ENCODE data around the gene RPL21. TPM values are rescaled to one million over a fixed set of nuclear protein-coding genes. Genes with fewer than 3 reads are reported as not detected.
A peak's percentile ranks its signal among the peaks of the same experiment; 100 is the strongest.

Gene RPL21
- total RNA-seq, 1 donor from 2014 or later: 478 TPM

DNA sequence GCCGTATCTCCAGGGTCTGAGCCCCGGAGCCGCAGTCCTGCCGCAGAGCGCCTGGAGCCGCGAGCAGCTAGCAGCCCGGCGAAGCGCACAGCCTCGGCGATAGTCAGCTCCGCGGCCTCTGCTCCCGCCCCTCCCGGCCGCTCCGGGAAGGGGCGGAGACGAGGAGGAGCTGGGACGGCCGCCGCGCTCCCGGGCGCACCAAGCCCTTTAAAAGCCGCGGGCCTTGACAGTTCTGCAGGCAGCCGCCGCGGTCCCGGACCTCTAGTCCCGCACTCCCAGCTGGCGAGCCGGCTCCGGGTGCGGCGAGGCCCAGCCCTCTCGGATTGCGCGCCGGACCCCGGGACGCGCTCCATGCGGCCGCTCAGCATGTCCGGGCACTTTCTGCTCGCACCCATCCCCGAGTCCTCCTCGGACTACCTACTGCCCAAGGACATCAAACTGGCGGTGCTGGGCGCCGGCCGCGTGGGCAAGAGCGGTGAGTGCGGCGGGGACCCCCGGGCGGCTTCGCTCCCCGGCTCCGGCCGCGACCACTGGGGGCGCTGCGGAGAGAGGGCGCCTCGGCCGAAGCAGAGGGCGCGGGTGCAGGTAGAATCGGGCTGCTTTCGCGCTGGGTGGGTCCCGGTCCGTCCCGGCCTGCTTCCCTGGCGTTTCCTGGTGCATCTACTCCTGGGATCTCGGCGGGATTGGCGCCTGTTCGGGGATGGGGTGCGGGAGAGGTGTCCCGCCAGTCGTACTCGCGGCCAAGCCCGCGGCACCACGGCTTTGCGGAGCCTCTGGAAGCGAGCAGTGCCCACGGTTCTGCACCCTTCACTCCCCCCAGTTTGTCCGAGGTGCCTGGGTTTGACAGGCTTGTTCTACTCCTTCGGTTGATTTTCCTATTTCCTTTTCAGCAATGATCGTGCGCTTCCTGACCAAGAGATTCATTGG lies 19.5 kb downstream of the RPL21 start, which contains the start of gene RASL11A:
TSS of gene RASL11A (plus strand) at position 237 of the 927 bp plus-strand sequence. CDS start at position 352, 115 bp downstream.
- H3K4me1 Mint-ChIP-seq (ENCODE audit: low read depth, unreplicated experiment): peaks cover 6% of the 10 kb centered on the region
- H3K9me3 Mint-ChIP-seq (ENCODE audit: unreplicated experiment): no peaks in the 10 kb centered on the region
- no peaks in the 10 kb centered on the region for H3K36me3 Mint-ChIP-seq (ENCODE audit: unreplicated experiment)
- peak within 1 kb of the TSS; percentile 85 for H3K27ac Mint-ChIP-seq (ENCODE audit: unreplicated experiment)
- DNase-seq: peak; percentile 89
- peaks cover 6% of the 10 kb centered on the region for H3K27me3 Mint-ChIP-seq (ENCODE audit: unreplicated experiment)
- TF ChIP-seq, protein P1, sequence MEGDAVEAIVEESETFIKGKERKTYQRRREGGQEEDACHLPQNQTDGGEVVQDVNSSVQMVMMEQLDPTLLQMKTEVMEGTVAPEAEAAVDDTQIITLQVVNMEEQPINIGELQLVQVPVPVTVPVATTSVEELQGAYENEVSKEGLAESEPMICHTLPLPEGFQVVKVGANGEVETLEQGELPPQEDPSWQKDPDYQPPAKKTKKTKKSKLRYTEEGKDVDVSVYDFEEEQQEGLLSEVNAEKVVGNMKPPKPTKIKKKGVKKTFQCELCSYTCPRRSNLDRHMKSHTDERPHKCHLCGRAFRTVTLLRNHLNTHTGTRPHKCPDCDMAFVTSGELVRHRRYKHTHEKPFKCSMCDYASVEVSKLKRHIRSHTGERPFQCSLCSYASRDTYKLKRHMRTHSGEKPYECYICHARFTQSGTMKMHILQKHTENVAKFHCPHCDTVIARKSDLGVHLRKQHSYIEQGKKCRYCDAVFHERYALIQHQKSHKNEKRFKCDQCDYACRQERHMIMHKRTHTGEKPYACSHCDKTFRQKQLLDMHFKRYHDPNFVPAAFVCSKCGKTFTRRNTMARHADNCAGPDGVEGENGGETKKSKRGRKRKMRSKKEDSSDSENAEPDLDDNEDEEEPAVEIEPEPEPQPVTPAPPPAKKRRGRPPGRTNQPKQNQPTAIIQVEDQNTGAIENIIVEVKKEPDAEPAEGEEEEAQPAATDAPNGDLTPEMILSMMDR (IDR thresholded peaks at IDR 0.05; ENCODE audit: partially characterized antibody, unreplicated experiment): peak; percentile 99
- peak within 1 kb of the TSS; percentile 94 for H3K4me3 Mint-ChIP-seq (ENCODE audit: unreplicated experiment)

DNA sequence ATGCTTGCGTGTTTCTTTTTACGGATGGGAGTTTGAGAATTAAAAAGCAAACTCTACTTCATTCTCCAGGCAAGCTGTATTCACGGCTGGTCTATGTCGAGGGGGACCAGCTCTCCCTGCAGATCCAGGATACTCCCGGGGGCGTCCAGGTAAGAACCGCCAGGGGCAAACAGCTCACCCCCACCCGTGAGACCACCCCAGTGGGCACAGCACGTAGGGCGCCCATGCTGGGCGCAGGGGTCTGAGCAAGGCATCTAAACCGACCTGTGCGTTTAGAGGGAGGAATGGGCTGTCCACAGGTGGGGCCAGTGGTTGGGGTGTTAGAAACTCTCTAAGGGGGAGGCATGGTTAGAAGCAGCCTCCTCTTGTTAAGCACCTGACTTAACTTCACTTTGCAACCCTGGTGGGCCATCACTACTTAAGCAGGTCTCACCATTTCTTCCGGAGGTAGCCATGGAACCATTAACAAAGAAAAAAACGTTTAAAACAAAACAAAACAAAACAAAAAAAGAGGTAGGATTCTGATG lies 20.3 kb downstream of the RPL21 start:
- Mint-ChIP-seq H3K4me1 (ENCODE audit: low read depth, unreplicated experiment) (peaks cover 6% of the 10 kb centered on the region), H3K9me3 (ENCODE audit: unreplicated experiment) (no peaks in the 10 kb centered on the region), H3K27me3 (ENCODE audit: unreplicated experiment) (peaks cover 6% of the 10 kb centered on the region), H3K4me3 (ENCODE audit: unreplicated experiment) (peak overlapping the region; percentile 83), H3K36me3 (ENCODE audit: unreplicated experiment) (no peaks in the 10 kb centered on the region), H3K27ac (ENCODE audit: unreplicated experiment) (no peak overlapping the region)
- TF ChIP-seq, protein P1 (IDR thresholded peaks at IDR 0.05; ENCODE audit: partially characterized antibody, unreplicated experiment): no peak
- no peak for DNase-seq

DNA sequence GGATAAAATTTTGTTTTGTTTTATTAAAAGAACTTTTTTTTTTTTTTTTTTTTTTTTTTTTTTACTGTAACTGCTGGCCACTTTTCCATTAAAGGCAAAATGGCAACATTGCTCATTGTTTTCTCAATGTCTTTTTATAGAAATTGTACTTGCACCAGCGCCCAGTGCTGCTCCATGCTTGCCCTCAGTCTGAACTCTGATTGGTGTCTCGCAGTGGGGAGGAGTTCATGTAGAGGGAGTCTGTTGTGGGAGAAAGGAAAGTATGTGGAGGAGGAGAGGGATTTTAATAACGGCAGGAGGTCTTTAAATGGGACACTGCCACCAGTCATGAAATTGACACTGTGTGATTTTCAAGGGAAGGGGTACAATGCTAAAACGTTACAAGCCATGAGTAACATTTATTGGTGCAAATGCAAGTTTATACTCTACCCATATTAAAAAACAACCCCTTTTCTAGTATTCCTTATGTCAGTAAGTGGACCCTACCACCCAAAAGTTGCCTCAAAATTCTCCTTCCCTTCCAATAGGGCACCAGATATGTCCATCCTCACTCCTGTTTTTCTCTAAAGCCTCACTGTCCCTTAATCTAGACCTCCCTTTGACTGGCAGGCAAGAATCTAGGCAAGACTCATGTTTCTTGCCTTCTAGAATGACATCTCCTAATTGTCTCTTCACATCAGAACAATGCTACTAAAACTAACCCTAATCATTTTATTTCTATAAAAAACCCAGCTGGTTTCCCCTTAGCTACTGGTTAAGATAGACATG lies 22.5 kb downstream of the RPL21 start:
- Mint-ChIP-seq H3K27me3 (ENCODE audit: unreplicated experiment) (peaks cover 6% of the 10 kb centered on the region), H3K4me1 (ENCODE audit: low read depth, unreplicated experiment) (peaks cover 6% of the 10 kb centered on the region), H3K36me3 (ENCODE audit: unreplicated experiment) (no peaks in the 10 kb centered on the region), H3K27ac (ENCODE audit: unreplicated experiment) (no peak overlapping the region), H3K9me3 (ENCODE audit: unreplicated experiment) (no peaks in the 10 kb centered on the region), H3K4me3 (ENCODE audit: unreplicated experiment) (no peak overlapping the region)
- TF ChIP-seq, protein P1 (IDR thresholded peaks at IDR 0.05; ENCODE audit: partially characterized antibody, unreplicated experiment): no peak
- no peak for DNase-seq

DNA sequence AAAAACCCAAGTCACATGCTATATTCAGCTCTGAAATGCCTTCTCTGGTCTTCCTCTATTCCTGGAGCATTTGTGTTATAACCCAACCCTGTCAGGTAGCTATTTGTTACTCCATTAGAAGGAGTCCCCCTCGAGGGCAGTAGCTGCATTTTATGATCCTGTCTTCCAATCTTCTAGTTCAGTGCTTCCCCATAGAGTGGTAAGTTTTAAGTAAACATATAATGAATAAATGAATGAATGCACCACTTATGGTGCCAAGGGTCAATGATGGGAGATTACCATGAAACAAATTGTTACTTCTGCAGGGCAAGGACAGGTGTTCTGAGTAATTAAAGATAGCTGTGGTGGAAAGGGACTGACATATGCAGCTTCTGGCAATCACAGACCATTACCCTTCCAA lies 23.3 kb downstream of the RPL21 start:
- Mint-ChIP-seq H3K4me3 (ENCODE audit: unreplicated experiment) (no peak overlapping the region), H3K27ac (ENCODE audit: unreplicated experiment) (no peak overlapping the region), H3K36me3 (ENCODE audit: unreplicated experiment) (no peaks in the 10 kb centered on the region), H3K27me3 (ENCODE audit: unreplicated experiment) (peaks cover 7% of the 10 kb centered on the region), H3K4me1 (ENCODE audit: low read depth, unreplicated experiment) (peaks cover 6% of the 10 kb centered on the region), H3K9me3 (ENCODE audit: unreplicated experiment) (no peaks in the 10 kb centered on the region)
- DNase-seq: no peak
- TF ChIP-seq, protein P1 (IDR thresholded peaks at IDR 0.05; ENCODE audit: partially characterized antibody, unreplicated experiment): no peak
